CD8-positive, alpha-beta memory T cell (primary cell): ENCODE results near the gene RALB. TPM values are rescaled to one million over a fixed set of nuclear protein-coding genes. Genes with fewer than 3 reads are reported as not detected.

Experiments used
- CTCF ChIA-PET: fragments of 350-600 bp; sonication (Branson Sonifier 250); formaldehyde crosslinking; loops from one replicate; lab custom pipeline; 2021; ENCODE audit warnings: antibody characterized with exemption; lab: Charles Lee
- POLR2A ChIA-PET: fragments of 350-600 bp; sonication (Branson Sonifier 250); formaldehyde crosslinking; loops from one replicate; lab custom pipeline; 2021; ENCODE audit warnings: antibody characterized with exemption; lab: Charles Lee
- DNase-seq, 5 donors: peaks; one replicate each; pipeline versions ENCODE4 v3.0.0 to v3.0.0-alpha.2; 2020 to 2022; ENCODE audit warnings: mixed read lengths in 1 of 5
- H3K27ac ChIP-seq: one replicate; pipeline ENCODE4 v1.7.0; 2013; ENCODE audit warnings: low read depth, mild to moderate bottlenecking, low read length, moderate library complexity
- H3K27me3 ChIP-seq: 2 replicates; pipeline ENCODE4 v1.7.0; 2013; ENCODE audit warnings: low read length, mild to moderate bottlenecking; ENCODE audit not compliant: insufficient read depth, poor library complexity, severe bottlenecking
- H3K36me3 ChIP-seq: 2 replicates; pipeline ENCODE4 v1.7.0; 2013; ENCODE audit warnings: mild to moderate bottlenecking, low read length, moderate library complexity; ENCODE audit not compliant: insufficient read depth
- H3K4me1 ChIP-seq: 2 replicates; pipeline ENCODE4 v1.7.0; 2013; ENCODE audit warnings: mild to moderate bottlenecking, low read length, moderate library complexity; ENCODE audit not compliant: insufficient read depth
- H3K4me3 ChIP-seq: 2 replicates; pipeline ENCODE4 v1.7.0; 2013; ENCODE audit warnings: mild to moderate bottlenecking, low read length
- H3K9me3 ChIP-seq: 2 replicates; pipeline ENCODE4 v1.7.0; 2013; ENCODE audit warnings: mild to moderate bottlenecking, low read length
- H3K27ac Mint-ChIP-seq, 8 donors: one replicate each; pipeline ENCODE4 v1.8.0; 2020 to 2021; ENCODE audit warnings: mixed read lengths in 8 of 8, mild to moderate bottlenecking in 6 of 8, inconsistent platforms in 3 of 8, moderate library complexity in 3 of 8
- H3K27me3 Mint-ChIP-seq, 2 donors: one replicate each; pipeline ENCODE4 v1.8.0; 2020 to 2021; ENCODE audit warnings: mixed read lengths in 2 of 2, mild to moderate bottlenecking in 1 of 2, moderate library complexity in 1 of 2
- H3K36me3 Mint-ChIP-seq, 3 donors: one replicate each; pipeline ENCODE4 v1.8.0; 2020 to 2021; ENCODE audit warnings: mixed read lengths in 3 of 3, inconsistent platforms in 1 of 3, mild to moderate bottlenecking in 1 of 3
- H3K4me1 Mint-ChIP-seq, 3 donors: one replicate each; pipeline ENCODE4 v1.8.0; 2020 to 2021; ENCODE audit warnings: mixed read lengths in 3 of 3, inconsistent platforms in 1 of 3, mild to moderate bottlenecking in 1 of 3
- H3K4me3 Mint-ChIP-seq, 7 donors: one replicate each; pipeline ENCODE4 v1.8.0; 2020 to 2021; ENCODE audit warnings: mixed read lengths in 7 of 7, mild to moderate bottlenecking in 6 of 7, moderate library complexity in 4 of 7, inconsistent platforms in 2 of 7
- H3K9me3 Mint-ChIP-seq, 5 donors: one replicate each; pipeline ENCODE4 v1.8.0; 2020 to 2022; ENCODE audit warnings: mixed read lengths in 5 of 5, mild to moderate bottlenecking in 3 of 5, moderate library complexity in 2 of 5, inconsistent platforms in 1 of 5
- polyA plus RNA-seq: library from polyadenylated mRNA; unstranded; fragments of 300-500 nt; fragmentation: Illumina TruSeq; gene quantifications from one replicate; pipeline ENCODE4 v1.2.3, GENCODE V29; 2021
- total RNA-seq, 2 experiments: library from RNA; stranded (reverse); gene quantifications; one replicate each; pipeline ENCODE4 v1.2.3, GENCODE V29; 2021

RALB gene
- total and polyA plus RNA-seq, 3 experiments from 2014 or later, result 32.5 to 39.6 (median 37.3) TPM

DNA sequence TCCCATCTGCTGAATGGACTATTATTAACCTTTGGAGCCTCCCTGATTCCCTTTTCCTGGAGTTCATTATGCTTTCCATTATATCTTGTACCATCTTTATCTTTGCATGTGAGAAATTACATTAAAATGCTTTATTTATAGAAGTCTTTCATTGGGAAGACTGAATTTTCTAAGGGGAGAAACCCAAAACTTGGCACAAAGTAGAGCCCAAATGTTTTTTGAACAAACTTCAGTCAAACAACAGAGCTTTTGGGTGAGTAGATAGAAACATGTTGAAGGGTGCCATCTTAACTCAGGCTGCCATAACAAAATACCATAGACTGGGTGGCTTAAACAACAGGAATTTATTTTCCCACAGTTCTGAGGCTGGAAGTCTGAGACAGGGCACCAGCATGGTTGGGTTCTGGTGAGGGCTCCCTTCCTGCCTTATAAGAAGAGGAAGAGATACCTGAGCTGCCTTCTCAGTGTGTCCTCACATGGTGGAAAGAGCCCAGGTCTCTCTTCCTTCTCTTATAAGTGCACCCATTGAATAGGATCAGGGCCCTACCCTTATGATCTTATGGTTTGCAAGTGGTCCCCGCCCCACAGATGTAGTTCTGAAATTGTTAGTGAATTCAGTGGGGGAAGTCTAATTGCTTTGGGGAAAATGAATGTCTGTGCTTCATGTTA lies 19.2 kb downstream of the RALB start:
- Mint-ChIP-seq H3K4me3 (no peak overlapping the region), H3K9me3 (peaks cover 0 to 1% (median 0%) of the 10 kb centered on the region in 5 donors), H3K27me3 (no peaks in the 10 kb centered on the region), H3K4me1 (peaks cover 21 to 38% (median 25%) of the 10 kb centered on the region in 3 donors), H3K27ac (peak overlapping the region in 1 of 8 donors; percentile 44), H3K36me3 (peaks cover 5 to 8% (median 7%) of the 10 kb centered on the region in 3 donors)
- no peak for DNase-seq
- CTCF ChIA-PET, result no interaction called here
- POLR2A ChIA-PET, result no interaction called here
- H3K4me3 ChIP-seq, result no peak overlapping the region
- no peaks in the 10 kb centered on the region for H3K9me3 ChIP-seq
- no peaks in the 10 kb centered on the region for H3K36me3 ChIP-seq
- no peaks in the 10 kb centered on the region for H3K27me3 ChIP-seq
- no peak overlapping the region for H3K27ac ChIP-seq
- H3K4me1 ChIP-seq, result no peaks in the 10 kb centered on the region

- no peak for DNase-seq
- Histone ChIP-seq H3K36me3 (no peaks in the 10 kb centered on the region), H3K4me3 (no peak overlapping the region), H3K4me1 (no peaks in the 10 kb centered on the region), H3K27me3 (no peaks in the 10 kb centered on the region), H3K9me3 (no peaks in the 10 kb centered on the region), H3K27ac (no peak overlapping the region)
- no peak overlapping the region for H3K4me3 Mint-ChIP-seq
- peaks cover 0 to 1% (median 0%) of the 10 kb centered on the region in 5 donors for H3K9me3 Mint-ChIP-seq
- POLR2A ChIA-PET, result no interaction called here
- no peak overlapping the region for H3K27ac Mint-ChIP-seq
- H3K27me3 Mint-ChIP-seq, result no peaks in the 10 kb centered on the region
- CTCF ChIA-PET, result no interaction called here
- peaks cover 5 to 7% (median 6%) of the 10 kb centered on the region in 3 donors for H3K36me3 Mint-ChIP-seq
- peaks cover 19 to 38% (median 21%) of the 10 kb centered on the region in 3 donors for H3K4me1 Mint-ChIP-seq
These were observed 20.3 kb downstream of the RALB start for GRCh38 chr2:120272763-120273481.

- Mint-ChIP-seq H3K27ac (no peak overlapping the region), H3K27me3 (no peaks in the 10 kb centered on the region), H3K4me3 (no peak overlapping the region), H3K4me1 (peaks cover 8 to 21% (median 11%) of the 10 kb centered on the region in 3 donors), H3K36me3 (peaks cover 18 to 25% (median 25%) of the 10 kb centered on the region in 3 donors), H3K9me3 (peaks cover 0 to 1% (median 0%) of the 10 kb centered on the region in 5 donors)
- no peaks in the 10 kb centered on the region for H3K27me3 ChIP-seq
- POLR2A ChIA-PET, result no interaction called here
- CTCF ChIA-PET, result no interaction called here
- H3K9me3 ChIP-seq, result no peaks in the 10 kb centered on the region
- peaks cover 4% of the 10 kb centered on the region for H3K36me3 ChIP-seq
- DNase-seq, result no peak
- H3K4me3 ChIP-seq, result no peak overlapping the region
- H3K27ac ChIP-seq, result no peak overlapping the region
- no peaks in the 10 kb centered on the region for H3K4me1 ChIP-seq
These were observed 23.2 kb downstream of the RALB start for GRCh38 chr2:120275617-120276400.

DNA sequence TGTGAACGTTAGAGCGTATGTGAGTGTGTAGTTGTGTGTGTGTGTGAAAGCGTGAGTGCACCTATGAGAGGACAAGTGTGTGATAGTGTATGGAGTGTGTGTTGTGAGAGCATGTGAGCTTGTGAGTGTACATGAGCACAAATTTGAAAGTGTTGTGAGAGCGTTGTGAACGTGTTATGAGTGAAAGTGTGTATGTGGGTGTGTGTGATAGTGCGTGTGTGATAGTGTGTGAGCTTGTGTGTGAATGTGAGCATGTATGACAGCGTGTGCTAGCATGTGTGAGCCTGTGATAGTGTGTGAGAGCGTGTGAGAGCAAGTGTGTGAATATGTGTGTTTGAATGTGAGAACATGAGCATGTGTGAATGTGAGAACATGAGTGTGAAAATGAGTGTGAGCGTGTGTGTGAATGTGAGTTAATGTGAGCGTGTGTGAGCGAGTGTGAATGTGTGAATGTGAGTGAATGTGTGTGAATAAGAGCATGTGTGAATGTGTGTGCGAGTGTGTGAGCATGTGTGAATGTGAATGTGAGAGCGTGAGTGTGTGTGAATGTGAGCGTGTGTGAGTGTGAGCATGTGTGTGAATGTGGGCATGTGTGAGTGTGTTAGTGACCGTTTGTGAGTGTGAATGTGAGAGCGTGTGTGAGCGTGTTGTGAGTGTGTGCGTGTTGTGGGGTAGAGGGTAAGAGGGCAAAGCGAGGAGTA lies 25.0 kb downstream of the RALB start:
- peaks cover 18 to 31% (median 25%) of the 10 kb centered on the region in 3 donors for H3K36me3 Mint-ChIP-seq
- Histone ChIP-seq H3K9me3 (no peaks in the 10 kb centered on the region), H3K27ac (no peak overlapping the region), H3K36me3 (peaks cover 4% of the 10 kb centered on the region), H3K27me3 (no peaks in the 10 kb centered on the region), H3K4me3 (no peak overlapping the region), H3K4me1 (no peaks in the 10 kb centered on the region)
- POLR2A ChIA-PET, result no interaction called here
- H3K27me3 Mint-ChIP-seq, result no peaks in the 10 kb centered on the region
- no peak for DNase-seq
- no peak overlapping the region for H3K27ac Mint-ChIP-seq
- H3K9me3 Mint-ChIP-seq, result peaks cover 0 to 1% (median 0%) of the 10 kb centered on the region in 5 donors
- peaks cover 2 to 10% (median 6%) of the 10 kb centered on the region in 3 donors for H3K4me1 Mint-ChIP-seq
- H3K4me3 Mint-ChIP-seq, result no peak overlapping the region
- CTCF ChIA-PET, result no interaction called here

- Histone ChIP-seq H3K4me1 (no peaks in the 10 kb centered on the region), H3K9me3 (no peaks in the 10 kb centered on the region), H3K27me3 (no peaks in the 10 kb centered on the region), H3K4me3 (no peak overlapping the region), H3K36me3 (peaks cover 4% of the 10 kb centered on the region), H3K27ac (no peak overlapping the region)
- Mint-ChIP-seq H3K4me3 (no peak overlapping the region), H3K4me1 (peaks cover 2 to 6% (median 5%) of the 10 kb centered on the region in 3 donors), H3K27ac (no peak overlapping the region), H3K27me3 (no peaks in the 10 kb centered on the region), H3K36me3 (peaks cover 20 to 36% (median 28%) of the 10 kb centered on the region in 3 donors), H3K9me3 (peaks cover 0 to 1% (median 0%) of the 10 kb centered on the region in 5 donors)
- POLR2A ChIA-PET, result no interaction called here
- DNase-seq, result no peak
- CTCF ChIA-PET, result no interaction called here
These were observed 26.2 kb downstream of the RALB start for GRCh38 chr2:120278901-120279300.

DNA sequence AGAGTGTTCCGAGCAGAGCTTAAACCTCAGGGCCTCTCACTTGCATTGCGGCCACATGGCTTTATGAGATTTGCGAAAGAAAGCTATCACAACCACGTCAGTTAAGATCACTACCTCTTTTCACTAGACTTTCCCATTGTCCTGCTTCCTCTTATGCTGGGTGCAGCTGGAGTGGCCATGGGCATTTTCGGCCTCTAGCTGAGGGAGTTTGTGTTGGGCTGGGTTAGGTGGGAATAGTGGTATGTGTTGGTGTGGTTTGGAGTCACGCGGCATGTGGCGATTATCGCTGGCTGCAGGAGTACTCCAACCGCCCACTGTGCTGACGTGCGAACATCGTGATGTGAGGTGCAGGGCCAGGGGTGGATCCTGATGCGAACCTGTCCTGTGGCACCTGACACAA lies 27.1 kb downstream of the RALB start:
- Histone ChIP-seq H3K27me3 (no peaks in the 10 kb centered on the region), H3K27ac (no peak overlapping the region), H3K4me3 (no peak overlapping the region), H3K4me1 (no peaks in the 10 kb centered on the region), H3K9me3 (no peaks in the 10 kb centered on the region), H3K36me3 (peaks cover 4% of the 10 kb centered on the region)
- Mint-ChIP-seq H3K4me3 (no peak overlapping the region), H3K27ac (no peak overlapping the region), H3K9me3 (peaks cover 0 to 1% (median 0%) of the 10 kb centered on the region in 5 donors), H3K4me1 (peaks cover 0 to 5% (median 3%) of the 10 kb centered on the region in 3 donors), H3K36me3 (peaks cover 20 to 39% (median 28%) of the 10 kb centered on the region in 3 donors), H3K27me3 (no peaks in the 10 kb centered on the region)
- no peak for DNase-seq
- CTCF ChIA-PET, result no interaction called here
- POLR2A ChIA-PET, result no interaction called here

DNA sequence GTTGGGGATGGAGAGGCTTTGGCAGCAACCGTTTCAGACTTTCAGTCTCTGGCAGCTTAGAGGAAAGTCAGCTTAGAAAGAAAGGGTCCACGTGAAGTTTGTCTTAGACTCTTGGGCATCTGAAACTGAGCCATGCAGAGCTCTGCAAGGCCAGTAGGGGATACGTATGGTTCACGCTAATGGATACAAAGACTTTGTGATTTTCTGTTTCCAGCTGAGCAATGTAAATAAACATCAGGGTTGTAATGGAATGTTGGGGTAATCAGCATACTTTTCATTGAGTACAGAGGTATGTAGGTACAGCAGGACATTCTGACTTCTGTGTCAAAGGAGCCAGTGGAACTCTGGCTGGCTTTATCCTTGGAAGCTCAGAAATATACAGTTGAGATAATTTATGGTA lies 31.0 kb downstream of the RALB start:
- no peak overlapping the region for H3K4me3 ChIP-seq
- ChIA-PET POLR2A (no interaction called here), CTCF (interaction anchor here (1.4 kb wide), 1 partner anchor 16 kb away, joined by 3 read pairs; no protein-coding TSS in a partner anchor)
- H3K4me1 ChIP-seq, result peaks cover 8% of the 10 kb centered on the region
- DNase-seq, result no peak
- peak overlapping the region in 1 of 8 donors; percentile 34 for H3K27ac Mint-ChIP-seq
- H3K9me3 ChIP-seq, result no peaks in the 10 kb centered on the region
- H3K9me3 Mint-ChIP-seq, result no peaks in the 10 kb centered on the region
- peaks cover 14 to 19% (median 17%) of the 10 kb centered on the region in 3 donors for H3K4me1 Mint-ChIP-seq
- H3K36me3 Mint-ChIP-seq, result peaks cover 22 to 46% (median 26%) of the 10 kb centered on the region in 3 donors
- no peaks in the 10 kb centered on the region for H3K27me3 Mint-ChIP-seq
- no peak overlapping the region for H3K4me3 Mint-ChIP-seq
- H3K36me3 ChIP-seq, result peaks cover 4% of the 10 kb centered on the region
- no peak overlapping the region for H3K27ac ChIP-seq
- H3K27me3 ChIP-seq, result no peaks in the 10 kb centered on the region
